Stimulated activated memory B cell treated with anti-CD40 and anti-IgM and Interleukin-4, amounts not matched to agents 10 μg/mL and 1 μg/mL and 100 μg/mL, for 72 hours (primary cell): ENCODE results near the gene E4F1.

ENCODE experiments used
- ATAC-seq: fragments of 150-1000 bp; cut with Tn5 transposase; 2 replicates; pipeline ENCODE4 v1.10.0; 2021
- H3K27ac Mint-ChIP-seq: one replicate; pipeline ENCODE4 v1.8.0; 2022; ENCODE audit warnings: mild to moderate bottlenecking, mixed read lengths
- H3K27me3 Mint-ChIP-seq: one replicate; pipeline ENCODE4 v1.8.0; 2022; ENCODE audit warnings: mixed read lengths
- H3K36me3 Mint-ChIP-seq: one replicate; pipeline ENCODE4 v1.8.0; 2022; ENCODE audit warnings: mixed read lengths
- H3K4me1 Mint-ChIP-seq: one replicate; pipeline ENCODE4 v1.8.0; 2022; ENCODE audit warnings: mixed read lengths
- H3K4me3 Mint-ChIP-seq: one replicate; pipeline ENCODE4 v1.8.0; 2022; ENCODE audit warnings: mild to moderate bottlenecking, moderate library complexity, mixed read lengths
- H3K9me3 Mint-ChIP-seq: one replicate; pipeline ENCODE4 v1.8.0; 2022; ENCODE audit warnings: mixed read lengths

The E4F1 gene, protein sequence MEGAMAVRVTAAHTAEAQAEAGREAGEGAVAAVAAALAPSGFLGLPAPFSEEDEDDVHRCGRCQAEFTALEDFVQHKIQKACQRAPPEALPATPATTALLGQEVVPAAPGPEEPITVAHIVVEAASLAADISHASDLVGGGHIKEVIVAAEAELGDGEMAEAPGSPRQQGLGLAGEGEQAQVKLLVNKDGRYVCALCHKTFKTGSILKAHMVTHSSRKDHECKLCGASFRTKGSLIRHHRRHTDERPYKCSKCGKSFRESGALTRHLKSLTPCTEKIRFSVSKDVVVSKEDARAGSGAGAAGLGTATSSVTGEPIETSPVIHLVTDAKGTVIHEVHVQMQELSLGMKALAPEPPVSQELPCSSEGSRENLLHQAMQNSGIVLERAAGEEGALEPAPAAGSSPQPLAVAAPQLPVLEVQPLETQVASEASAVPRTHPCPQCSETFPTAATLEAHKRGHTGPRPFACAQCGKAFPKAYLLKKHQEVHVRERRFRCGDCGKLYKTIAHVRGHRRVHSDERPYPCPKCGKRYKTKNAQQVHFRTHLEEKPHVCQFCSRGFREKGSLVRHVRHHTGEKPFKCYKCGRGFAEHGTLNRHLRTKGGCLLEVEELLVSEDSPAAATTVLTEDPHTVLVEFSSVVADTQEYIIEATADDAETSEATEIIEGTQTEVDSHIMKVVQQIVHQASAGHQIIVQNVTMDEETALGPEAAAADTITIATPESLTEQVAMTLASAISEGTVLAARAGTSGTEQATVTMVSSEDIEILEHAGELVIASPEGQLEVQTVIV

DNA sequence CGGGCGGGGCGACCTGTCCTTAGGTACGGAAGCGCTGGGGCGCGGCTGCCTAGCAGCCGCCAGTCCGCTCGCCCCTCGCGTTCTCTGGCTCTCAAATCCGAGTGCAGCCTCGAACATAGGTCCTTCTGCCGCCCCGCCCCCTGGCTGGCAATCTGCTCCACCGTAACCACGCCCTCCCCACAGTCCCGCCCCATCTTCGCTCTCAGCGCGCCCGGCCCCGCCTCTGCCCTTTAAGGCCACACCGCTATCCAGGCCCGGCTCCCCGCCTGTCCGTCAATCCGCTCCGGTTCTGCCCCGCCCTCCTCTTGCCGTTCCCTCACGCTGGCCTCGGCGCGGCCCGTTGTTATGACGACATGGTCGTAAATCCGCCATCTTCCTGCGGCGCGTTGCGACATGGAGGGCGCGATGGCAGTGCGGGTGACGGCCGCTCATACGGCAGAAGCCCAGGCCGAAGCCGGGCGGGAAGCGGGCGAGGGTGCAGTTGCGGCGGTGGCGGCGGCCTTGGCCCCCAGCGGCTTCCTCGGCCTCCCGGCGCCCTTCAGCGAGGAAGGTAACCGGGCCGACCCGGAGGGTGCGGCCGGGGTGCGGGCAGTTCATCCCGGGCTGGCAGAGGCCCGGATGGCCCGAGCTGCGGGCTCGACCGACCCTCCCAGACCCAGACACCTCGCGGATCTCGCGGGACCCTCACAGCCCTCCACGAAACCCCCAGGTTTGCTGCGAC lies at the start of gene E4F1:
TSS of gene E4F1 (plus strand) at position 371 of the 721 bp plus-strand sequence. CDS start at position 394, 23 bp downstream.
- peaks cover 12% of the 10 kb centered on the region for H3K4me1 Mint-ChIP-seq
- H3K36me3 Mint-ChIP-seq = no peaks in the 10 kb centered on the region
- H3K9me3 Mint-ChIP-seq = no peaks in the 10 kb centered on the region

DNA sequence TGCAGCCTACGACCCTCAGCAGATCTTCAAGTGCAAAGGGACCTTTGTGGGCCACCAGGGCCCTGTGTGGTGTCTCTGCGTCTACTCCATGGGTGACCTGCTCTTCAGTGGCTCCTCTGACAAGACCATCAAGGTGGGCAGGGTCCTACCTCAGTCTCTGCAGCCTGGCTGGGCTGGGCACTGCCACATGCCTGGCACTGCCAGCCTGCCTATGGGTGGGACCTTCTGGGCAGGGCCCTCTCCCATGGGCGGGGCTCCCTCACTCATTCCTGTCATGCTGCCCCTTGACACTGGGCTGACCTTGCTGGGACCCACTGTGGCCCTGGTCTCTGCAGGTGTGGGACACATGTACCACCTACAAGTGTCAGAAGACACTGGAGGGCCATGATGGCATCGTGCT lies 49.5 kb upstream of the E4F1 start:
- H3K4me3 Mint-ChIP-seq = no peak overlapping the region
- no peak for ATAC-seq
- no peaks in the 10 kb centered on the region for H3K4me1 Mint-ChIP-seq
- H3K27ac Mint-ChIP-seq = no peak overlapping the region
- H3K9me3 Mint-ChIP-seq = no peaks in the 10 kb centered on the region
- H3K36me3 Mint-ChIP-seq = peaks cover 45% of the 10 kb centered on the region
- no peaks in the 10 kb centered on the region for H3K27me3 Mint-ChIP-seq

More for the DNA sequence above, at the start of gene E4F1:
- ATAC-seq = peak; percentile 100
- Mint-ChIP-seq H3K4me3 (peak within 1 kb of the TSS; percentile 82), H3K27ac (peak within 1 kb of the TSS; percentile 75), H3K27me3 (no peaks in the 10 kb centered on the region)

DNA sequence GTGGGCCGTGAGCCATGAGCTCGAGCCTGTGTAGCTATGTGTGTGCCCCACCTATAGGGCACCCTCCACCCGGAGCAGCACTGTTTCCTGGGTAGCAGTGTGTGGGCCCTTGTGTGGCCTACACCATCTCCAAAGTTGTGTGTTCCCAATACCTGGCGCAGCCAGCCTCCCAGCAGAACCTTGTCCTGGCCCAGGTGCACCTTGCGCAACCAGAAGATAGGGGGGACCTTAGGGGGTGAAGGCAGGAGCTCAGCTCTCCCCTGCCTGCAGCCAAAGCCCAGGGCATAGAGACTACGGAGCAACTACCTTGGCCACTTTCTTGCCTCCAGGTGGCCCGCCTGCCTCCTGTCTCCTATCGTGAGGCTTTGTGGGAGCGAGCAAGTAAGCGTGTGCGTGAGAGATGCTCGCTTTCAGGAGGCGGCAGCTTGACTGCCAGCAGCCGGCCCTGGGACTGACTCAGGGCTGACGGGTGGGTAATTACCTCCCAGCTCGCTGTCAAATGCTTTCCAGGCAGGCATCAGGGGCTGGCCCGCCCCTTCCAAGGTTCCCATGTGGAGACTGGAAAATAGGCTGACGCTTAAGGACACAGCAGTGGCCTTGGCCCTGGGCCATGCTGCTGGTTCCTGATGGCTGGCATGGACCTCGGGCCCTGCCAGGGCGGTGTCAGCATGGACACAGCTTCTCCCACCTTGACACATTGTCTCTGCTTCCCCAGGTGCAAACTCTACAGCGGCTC lies 48.8 kb upstream of the E4F1 start:
- peaks cover 45% of the 10 kb centered on the region for H3K36me3 Mint-ChIP-seq
- no peak for ATAC-seq
- H3K27me3 Mint-ChIP-seq = no peaks in the 10 kb centered on the region
- H3K4me1 Mint-ChIP-seq = no peaks in the 10 kb centered on the region
- no peak overlapping the region for H3K27ac Mint-ChIP-seq
- H3K9me3 Mint-ChIP-seq = no peaks in the 10 kb centered on the region
- H3K4me3 Mint-ChIP-seq = no peak overlapping the region

DNA sequence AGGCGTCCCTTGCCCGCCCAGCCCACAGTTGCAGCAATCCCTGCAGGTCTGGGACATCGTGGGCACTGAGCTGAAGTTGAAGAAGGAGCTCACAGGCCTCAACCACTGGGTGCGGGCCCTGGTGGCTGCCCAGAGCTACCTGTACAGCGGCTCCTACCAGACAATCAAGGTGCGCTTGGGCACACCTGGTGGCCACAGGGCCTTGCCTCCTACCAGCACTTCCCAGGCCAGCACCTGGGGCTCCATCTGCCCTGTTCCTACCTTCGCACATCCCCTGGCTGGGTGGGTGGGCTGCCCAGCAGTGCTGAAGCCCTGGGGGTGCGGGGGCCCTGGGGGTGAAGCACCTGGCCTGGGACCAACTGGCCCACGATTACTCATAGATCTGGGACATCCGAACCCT lies 47.9 kb upstream of the E4F1 start:
- no peak for ATAC-seq

DNA sequence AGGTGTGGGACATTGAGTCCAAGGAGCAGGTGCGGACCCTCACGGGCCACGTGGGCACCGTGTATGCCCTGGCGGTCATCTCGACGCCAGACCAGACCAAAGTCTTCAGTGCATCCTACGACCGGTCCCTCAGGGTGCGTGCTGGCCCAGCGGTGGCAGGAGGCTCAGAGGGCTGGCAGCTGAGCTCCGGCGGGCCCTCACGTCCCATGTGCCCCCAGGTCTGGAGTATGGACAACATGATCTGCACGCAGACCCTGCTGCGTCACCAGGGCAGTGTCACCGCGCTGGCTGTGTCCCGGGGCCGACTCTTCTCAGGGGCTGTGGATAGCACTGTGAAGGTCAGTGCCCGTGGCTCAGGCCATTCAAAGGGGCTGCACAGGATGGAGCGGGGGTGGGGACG lies 47.3 kb upstream of the E4F1 start:
- H3K27me3 Mint-ChIP-seq = no peaks in the 10 kb centered on the region

More for the DNA sequence above, 47.9 kb upstream of the E4F1 start:
- H3K27me3 Mint-ChIP-seq = no peaks in the 10 kb centered on the region
- peaks cover 45% of the 10 kb centered on the region for H3K36me3 Mint-ChIP-seq
- H3K4me3 Mint-ChIP-seq = no peak overlapping the region
- H3K4me1 Mint-ChIP-seq = no peaks in the 10 kb centered on the region
- no peak overlapping the region for H3K27ac Mint-ChIP-seq
- H3K9me3 Mint-ChIP-seq = no peaks in the 10 kb centered on the region

DNA sequence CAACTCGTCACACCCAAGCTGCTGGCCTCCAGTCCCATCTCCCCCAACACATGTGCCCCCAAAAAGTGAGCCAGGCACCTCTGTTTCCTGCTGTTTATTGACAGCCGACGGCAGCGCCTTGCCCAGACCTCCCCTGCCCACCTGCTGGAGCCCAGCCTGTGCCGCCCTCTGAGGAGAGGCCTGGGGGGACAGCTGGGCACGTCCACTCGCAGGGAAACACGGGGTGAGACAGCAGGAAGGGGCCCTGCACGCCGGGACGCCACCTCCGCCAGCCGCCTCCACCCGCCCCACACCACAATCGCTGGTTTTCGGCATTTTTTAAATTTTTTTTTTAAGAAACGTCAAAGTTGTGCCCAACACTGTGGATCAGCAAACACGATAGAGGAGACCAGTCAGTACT lies 46.3 kb upstream of the E4F1 start:
- Mint-ChIP-seq H3K27me3 (no peaks in the 10 kb centered on the region), H3K4me3 (no peak overlapping the region), H3K4me1 (no peaks in the 10 kb centered on the region), H3K36me3 (peaks cover 41% of the 10 kb centered on the region), H3K27ac (no peak overlapping the region), H3K9me3 (no peaks in the 10 kb centered on the region)
- no peak for ATAC-seq

More for the DNA sequence above, 47.3 kb upstream of the E4F1 start:
- Mint-ChIP-seq H3K4me1 (no peaks in the 10 kb centered on the region), H3K27ac (no peak overlapping the region), H3K4me3 (no peak overlapping the region), H3K36me3 (peaks cover 45% of the 10 kb centered on the region), H3K9me3 (no peaks in the 10 kb centered on the region)
- ATAC-seq = no peak

DNA sequence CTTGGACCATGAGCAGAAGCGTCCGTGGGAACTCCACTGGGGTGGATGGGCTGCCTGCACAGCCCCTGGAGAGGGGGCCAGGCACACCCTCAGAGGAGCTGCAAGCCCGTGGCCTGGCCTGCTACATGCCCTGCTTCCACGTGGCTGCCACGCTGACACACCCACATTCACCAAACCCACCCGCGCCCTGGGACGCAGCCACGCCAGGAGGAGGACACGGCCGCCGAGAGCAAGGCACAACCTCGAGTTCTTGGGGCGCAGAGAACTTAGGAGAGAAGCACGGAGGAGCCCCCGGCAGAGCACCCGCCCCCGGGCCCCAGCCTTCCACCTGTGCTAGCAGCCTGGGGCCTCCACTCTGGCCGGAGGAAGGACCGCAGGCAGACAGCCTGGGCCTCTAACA lies 45.8 kb upstream of the E4F1 start:
- no peak for ATAC-seq
- Mint-ChIP-seq H3K4me1 (no peaks in the 10 kb centered on the region), H3K4me3 (no peak overlapping the region), H3K27ac (no peak overlapping the region), H3K9me3 (no peaks in the 10 kb centered on the region), H3K36me3 (peaks cover 41% of the 10 kb centered on the region), H3K27me3 (no peaks in the 10 kb centered on the region)

DNA sequence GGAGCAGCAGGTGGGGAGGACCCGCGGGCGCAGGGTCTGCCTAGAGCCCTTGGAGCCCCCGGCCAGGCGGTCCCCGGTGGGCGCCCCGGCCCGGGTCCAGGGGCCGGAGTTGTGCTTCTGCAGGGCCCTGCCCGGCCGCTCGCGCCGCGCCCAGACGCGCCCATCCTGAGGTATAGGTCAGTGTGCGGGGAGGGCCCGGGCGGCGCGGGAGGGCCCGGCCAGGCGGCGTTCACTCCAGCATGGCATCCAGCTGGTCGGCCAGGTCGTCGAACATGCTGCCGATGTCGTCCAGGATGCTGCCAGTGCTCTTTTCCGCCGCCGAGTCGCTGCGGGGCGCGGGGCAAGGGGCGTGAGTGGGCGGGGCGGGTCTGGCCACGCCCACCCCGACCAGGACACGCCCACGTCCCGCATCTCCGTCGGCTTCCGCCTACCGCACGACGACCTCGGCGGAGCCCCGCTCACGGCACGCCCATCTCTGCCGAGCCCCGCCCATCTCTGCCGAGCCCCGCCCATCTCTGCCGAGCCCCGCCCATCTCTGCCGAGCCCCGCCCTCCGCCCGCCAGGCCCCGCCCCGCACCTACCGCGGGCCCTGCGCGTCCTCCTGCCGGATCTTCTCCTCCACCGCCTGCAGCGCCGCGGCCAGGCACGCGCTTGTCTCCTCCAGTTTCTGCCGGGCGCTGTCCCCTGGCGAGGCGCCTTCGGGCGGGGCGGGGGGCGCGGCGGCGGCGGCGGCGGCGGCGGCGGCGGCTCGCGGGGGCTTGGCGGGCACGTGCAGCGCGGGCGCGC lies 44.9 kb upstream of the E4F1 start:
- H3K4me3 Mint-ChIP-seq = no peak overlapping the region
- peaks cover 35% of the 10 kb centered on the region for H3K36me3 Mint-ChIP-seq
- ATAC-seq = peak; percentile 17
- peaks cover 7% of the 10 kb centered on the region for H3K4me1 Mint-ChIP-seq
- no peak overlapping the region for H3K27ac Mint-ChIP-seq
- H3K27me3 Mint-ChIP-seq = no peaks in the 10 kb centered on the region
- no peaks in the 10 kb centered on the region for H3K9me3 Mint-ChIP-seq

DNA sequence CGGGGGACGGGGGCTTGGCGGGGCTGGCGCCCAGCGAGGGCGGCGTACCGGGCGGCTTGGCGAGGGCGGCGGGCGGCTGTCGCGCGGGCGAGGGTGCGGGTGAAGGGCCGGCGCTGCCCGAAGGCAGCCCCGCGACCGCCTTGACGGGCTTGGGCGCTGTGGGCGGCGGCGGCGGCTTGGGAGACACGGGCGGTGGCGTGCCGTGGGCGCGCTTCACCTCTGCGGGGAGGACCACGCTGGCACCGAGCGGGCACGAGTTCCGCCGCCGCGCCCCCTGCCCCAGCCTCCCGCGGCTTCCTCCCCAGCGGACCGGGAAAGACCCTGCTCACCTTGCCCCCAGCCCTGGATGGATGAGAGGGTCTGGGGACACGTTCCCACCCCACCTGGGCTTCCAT lies 44.3 kb upstream of the E4F1 start:
- peaks cover 2% of the 10 kb centered on the region for H3K27me3 Mint-ChIP-seq
- peak; percentile 15 for ATAC-seq
- H3K4me3 Mint-ChIP-seq = no peak overlapping the region
- H3K36me3 Mint-ChIP-seq = peaks cover 30% of the 10 kb centered on the region
- H3K27ac Mint-ChIP-seq = no peak overlapping the region
- H3K4me1 Mint-ChIP-seq = peaks cover 11% of the 10 kb centered on the region
- H3K9me3 Mint-ChIP-seq = no peaks in the 10 kb centered on the region

DNA sequence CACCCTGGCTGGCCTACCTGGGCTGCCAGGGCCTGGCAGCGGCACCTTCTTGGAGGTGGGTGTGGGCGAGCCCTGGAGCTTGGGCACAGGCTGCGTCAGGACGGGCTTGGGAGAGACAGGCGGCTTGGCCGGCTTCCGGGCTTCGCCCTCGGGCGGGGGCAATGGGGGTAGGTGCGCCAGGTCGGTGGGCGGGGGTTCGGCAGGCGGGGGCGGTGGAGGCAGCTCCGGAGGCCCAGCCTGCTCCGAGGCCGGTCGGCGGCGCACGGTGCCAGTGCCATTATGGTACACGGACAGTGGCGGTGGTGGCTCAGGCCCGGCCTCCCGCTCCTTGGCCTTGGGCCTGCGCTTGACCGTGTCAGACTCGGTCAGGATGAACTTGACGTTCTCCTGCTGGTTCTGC lies 43.8 kb upstream of the E4F1 start:
- H3K36me3 Mint-ChIP-seq = peaks cover 26% of the 10 kb centered on the region
- H3K27ac Mint-ChIP-seq = no peak overlapping the region
- no peak overlapping the region for H3K4me3 Mint-ChIP-seq
- no peaks in the 10 kb centered on the region for H3K9me3 Mint-ChIP-seq
- peaks cover 6% of the 10 kb centered on the region for H3K27me3 Mint-ChIP-seq
- H3K4me1 Mint-ChIP-seq = peaks cover 16% of the 10 kb centered on the region
- ATAC-seq = no peak

DNA sequence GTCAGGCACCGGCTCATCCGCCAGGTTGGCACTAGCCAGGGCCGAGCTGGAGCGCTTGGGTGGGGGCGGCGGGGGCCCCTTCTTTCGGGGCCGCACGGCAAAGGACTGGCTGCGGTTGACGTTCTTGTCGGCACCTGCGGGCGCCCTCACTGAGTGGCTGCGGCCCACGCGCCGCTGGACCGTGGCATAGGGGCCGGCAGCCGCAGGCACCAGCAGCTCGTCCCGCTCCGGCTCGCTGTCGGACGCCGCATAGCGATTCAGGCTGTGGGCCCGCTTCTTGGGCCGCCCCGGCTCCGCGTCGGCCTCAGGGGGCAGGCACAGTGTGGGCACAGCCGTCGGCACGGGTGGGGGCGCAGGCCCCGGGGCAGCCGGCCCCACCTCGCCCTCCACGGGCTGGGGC lies 42.9 kb upstream of the E4F1 start:
- Mint-ChIP-seq H3K4me3 (no peak overlapping the region), H3K27ac (no peak overlapping the region), H3K27me3 (peaks cover 12% of the 10 kb centered on the region), H3K9me3 (no peaks in the 10 kb centered on the region), H3K4me1 (peaks cover 18% of the 10 kb centered on the region), H3K36me3 (peaks cover 19% of the 10 kb centered on the region)
- no peak for ATAC-seq

DNA sequence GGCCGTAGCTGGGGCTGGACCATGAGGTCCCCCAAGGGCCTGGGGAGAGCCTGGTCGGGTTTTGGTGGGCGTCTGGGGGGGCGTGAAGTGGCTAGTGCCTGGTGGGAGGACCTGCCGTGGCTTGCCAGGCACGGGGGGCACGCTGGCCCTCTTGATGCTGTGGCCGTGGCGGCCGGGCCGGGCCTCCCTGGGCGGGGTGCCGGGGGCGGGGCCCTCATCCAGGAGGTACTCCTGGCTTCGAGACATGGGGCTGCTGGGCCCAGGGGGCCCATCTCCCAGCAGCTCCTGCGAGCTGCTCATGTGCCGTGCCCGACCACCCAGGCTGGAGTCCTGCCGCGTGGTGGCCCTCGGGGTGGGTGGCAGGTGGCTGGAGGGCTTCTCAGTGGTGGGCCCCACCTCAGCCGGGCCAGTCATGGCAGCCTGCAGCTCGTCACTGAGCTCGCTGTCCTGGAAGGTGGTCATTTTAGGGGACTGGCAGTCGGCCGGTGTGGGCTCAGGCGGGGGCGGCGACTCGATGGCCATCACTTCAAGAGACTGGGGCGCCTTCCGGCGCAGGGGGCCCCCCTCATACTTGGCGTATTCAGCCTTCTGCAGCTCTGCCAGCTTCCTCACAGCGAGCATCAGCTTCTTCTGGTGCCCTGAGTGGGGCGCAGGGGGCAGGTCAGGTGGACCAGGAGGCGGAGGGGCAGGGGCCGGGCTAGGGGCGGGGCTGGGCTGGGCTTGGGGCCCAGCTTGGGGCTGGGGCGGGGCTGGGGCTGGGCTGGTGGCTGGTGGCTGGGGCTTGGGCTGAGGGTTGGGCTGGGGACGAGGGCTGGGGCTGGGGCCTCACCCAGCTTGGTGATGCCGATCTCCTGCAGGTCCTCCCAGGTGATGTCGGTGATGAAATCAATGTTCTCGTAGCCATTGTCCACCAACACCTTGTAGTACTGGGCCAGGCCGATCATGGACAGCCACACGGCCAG lies 42.1 kb upstream of the E4F1 start:
- no peak for ATAC-seq
- Mint-ChIP-seq H3K9me3 (no peaks in the 10 kb centered on the region), H3K27ac (no peak overlapping the region), H3K4me3 (no peak overlapping the region), H3K27me3 (peaks cover 12% of the 10 kb centered on the region), H3K36me3 (peaks cover 11% of the 10 kb centered on the region), H3K4me1 (peaks cover 18% of the 10 kb centered on the region)

DNA sequence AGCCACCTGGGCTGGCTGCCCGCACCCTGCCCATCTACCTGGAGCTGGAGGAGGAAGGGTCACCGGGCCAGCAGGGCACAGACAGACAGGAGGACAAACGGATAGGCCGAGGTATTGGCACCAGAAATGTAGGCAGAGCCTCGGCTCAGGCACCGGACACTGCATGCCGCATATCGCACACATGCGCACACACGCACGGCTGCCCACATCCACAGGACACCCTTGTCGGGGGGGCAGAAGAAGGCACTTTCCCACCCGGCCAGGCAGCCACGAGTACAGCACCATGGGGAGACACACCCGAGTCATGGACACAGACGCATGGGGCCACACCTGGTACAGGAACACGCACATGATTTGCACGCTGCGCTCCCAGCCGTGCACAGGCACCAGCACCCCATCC lies 41.4 kb upstream of the E4F1 start:
- ATAC-seq = no peak
- Mint-ChIP-seq H3K36me3 (peaks cover 7% of the 10 kb centered on the region), H3K4me1 (peaks cover 18% of the 10 kb centered on the region), H3K4me3 (no peak overlapping the region), H3K9me3 (no peaks in the 10 kb centered on the region), H3K27me3 (peaks cover 12% of the 10 kb centered on the region), H3K27ac (no peak overlapping the region)
